NCI-H345 treated with DMSO at 0.1 percent for 48 hours (cell line): ENCODE measurements around the gene CDX1.

ENCODE experiments used
- DNase-seq: peaks from one replicate; lab custom pipeline; 2025; ENCODE audit not compliant: unreplicated experiment; lab: John Stamatoyannopoulos, UW

Gene CDX1

GRCh38 chr5:150131461-150131860, 35.1 kb upstream of the CDX1 start:
- DNase-seq: no peak

DNA sequence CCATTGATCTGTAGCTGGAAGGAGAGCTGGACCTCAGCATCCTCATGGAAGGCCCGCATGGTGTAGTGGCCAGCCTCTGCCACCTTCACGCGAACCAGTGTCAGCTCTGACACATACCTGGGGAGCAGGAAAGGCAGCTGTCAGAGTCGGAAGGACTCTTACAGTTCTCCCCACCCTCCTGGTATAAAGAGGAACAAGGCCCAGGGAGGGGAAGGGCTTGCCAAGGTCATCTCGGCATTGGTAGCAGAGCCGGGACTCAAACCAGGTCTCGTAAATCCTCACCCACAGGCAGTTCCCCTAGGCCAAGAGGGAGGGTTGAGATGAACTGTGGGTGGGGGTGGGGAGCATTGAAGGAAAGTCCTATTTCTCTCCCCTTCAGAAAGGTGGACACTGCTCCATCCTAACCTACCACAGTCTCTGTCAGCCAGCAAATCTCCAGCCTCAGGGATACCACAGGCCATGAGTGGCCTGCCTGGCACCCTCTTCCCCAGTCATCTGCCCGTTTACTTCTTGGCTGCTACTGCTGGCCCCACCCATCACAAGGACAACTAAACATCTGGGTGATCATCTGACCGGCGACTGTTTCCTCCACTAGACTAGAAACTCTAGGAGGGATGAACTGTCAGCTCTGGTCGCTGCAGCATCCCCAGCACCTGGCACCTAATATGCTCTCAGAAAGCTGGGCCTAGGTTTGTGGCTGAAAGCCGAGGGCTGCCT, 34.4 kb upstream of the CDX1 start:
- no peak for DNase-seq

- DNase-seq: no peak
Measured at GRCh38 chr5:150132740-150133139, 33.8 kb upstream of the CDX1 start.

DNA sequence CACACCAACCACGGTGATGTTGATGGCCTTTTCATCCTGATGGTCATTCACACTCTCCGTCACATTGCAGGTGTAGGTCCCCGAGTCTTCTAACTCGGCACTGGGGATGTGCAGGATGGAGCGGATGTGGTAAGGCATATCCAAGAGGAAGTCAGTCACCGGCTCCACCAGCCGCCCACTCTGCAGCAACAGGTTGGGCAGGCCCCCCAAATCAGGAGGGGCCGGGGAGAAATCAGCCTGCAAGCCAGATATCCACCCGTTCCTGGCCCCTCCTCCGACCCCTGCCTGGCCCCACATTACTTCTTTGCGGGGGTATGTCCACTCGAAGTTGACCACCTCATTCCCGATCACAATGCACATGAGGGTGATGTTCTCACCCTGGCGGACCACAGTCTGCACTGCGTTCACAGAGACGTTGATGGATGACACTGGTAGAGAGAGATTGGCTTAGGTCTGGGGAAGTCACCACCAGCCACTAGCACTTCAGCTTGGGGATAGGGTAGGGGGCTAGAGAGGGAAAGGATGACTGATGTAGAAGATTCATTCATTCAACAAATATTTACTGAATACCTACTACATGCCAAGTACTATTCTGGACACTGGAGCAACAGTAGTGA, 32.9 kb upstream of the CDX1 start:
- DNase-seq: no peak

DNA sequence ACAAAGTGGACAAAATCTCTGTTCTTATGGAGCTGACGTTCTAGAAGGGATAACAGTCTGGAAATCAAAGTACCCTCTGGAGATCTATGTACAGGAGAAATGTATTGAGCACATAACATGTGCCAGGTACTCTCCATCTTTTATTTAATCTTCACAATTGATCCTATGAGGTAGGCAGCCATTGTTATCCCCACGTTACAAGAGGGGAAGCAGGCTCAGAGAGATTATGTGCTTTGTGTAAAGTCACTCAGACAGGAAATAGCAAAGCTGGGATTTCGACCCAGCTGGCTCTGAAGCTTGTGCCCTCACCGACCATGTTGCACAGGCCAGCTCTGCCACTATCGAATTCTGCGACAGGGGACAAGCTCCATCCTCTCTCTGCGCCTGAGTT, 32.4 kb upstream of the CDX1 start:
- DNase-seq: no peak

DNA sequence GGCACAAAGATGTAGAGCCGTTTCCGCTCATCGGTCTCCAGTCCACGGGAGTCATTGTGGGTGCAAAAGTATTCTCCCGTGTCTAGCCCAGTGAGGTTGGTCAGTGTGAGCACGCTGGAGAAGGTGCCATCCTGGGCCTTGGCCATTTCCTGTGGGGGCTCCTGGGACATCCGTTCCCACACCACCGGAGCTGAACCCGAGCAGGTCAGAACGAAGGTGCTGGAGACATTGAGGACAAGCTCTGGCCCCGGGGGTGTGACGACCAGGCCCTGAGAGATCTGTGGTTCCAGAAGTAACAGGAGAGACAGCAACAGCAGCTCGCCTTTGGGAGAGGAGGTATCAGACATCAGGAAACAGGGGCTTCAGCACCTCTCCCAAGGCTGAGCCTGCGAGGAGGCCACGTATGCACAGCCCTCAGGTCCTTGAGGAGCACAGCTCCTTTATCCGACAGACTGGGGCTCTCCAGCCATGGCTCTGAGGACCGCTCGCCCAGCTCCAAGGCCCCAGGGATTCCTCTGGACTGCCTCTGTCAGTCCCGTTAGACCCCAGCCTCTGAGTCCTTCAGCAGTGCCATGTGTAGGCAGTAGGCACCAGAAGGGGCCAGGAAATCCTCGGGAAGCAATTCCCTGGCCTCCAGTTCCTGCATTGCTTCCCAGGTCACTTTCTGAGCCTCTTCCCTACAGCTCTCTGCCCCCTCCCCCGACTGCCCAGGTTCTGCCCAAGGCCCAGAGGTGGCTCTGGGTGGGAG, 30.8 kb upstream of the CDX1 start:
- DNase-seq: no peak

DNA sequence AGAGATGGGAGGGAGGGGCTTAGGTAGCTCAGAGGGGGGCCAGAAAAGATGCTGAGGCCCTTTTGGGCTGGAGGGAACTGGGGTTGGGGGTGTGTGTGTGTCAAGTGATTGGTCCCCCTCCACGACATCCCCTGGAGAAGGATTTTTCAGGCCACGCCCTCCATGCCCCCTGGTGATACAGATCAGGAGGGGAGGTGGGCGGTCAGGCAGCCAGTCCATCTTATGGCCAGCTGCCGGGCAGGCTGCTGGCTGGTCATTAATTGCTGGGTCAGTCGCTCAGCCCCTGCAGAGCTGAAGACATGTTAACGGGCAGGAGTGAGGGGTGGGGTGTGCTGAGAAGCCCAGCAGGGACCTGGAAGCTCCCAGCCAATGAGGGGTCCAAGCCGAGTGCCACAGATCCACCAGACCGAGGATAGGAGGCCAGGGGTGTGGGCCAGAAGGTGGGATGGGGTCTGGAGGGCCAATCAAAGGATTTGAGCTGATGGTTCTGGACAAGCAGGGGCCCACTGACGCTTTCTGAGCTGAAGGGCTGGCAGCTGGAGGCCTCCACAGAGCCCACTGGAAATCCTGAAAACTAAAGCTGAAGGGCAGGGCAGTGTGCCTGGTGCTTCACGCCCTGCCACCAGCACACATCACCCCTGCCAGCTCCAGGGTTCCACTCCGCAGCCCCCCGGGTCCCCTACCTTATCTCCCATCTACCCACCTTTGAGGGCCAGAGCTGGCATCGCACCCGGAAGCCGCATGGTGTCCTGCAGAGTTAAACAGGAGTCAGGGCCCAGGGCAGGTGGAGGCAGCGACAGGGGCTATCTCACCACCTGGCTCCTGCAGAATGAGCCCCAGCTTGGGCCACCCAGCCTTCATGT, 30.0 kb upstream of the CDX1 start:
- no peak for DNase-seq

DNA sequence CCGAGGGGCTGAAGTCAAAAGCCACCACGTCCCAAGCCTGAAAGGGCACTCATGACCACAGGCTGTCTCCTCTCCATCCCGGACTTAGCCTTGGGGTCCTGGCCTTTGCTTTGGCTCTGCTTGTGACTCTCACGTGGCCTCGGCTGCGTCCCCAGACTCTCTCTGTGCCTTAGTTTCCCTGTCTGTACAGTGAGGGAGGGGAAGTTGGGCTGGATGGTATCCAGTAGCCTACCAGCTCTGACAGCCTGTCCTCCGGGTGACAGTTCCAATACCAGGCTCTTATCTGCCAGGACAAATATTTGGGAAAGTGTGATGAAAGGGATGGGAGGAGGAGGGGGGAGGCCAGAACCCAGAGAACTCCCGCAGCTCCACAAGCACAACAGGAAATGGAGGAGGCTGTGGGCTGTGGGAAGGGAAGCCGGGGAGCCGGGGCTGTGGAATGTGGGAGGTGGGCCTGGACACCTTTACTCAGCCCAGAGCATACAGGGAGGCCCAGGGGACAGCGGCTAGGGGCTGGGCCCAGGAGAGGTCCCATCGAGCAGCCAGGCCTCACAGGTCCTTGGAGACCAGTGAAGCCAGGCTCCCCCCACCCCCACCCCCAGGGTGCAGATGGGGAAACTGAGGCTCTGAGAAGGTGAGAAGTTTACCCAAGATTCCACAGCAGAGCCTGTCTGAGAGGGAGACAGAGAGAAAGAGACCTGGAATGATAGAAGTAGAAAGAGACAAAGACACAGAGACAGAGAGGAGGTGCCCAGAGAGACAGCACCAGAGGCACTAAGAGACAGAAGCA, 29.2 kb upstream of the CDX1 start:
- DNase-seq: no peak

DNA sequence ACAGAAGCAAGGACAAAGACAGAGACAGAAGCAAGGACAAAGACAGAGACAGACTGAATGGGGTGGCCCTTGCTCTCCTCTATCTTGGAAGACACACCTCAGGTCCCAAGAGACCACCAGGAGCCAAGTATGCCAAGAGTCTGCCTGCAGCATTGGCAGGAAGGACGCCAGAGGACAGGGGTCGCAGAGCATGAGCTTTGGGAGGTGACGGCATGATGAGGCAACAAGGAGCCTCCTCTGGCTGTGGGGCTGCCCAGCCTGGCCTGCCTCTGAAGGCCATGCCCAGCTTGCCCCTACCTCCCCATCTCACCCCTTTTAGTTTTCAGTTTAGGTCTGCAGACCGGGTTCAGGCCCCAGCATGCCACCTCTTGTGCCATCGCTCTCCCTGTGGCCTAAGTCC, 28.6 kb upstream of the CDX1 start:
- no peak for DNase-seq

- no peak for DNase-seq
Measured at GRCh38 chr5:150138551-150139265, 27.9 kb upstream of the CDX1 start.

DNA sequence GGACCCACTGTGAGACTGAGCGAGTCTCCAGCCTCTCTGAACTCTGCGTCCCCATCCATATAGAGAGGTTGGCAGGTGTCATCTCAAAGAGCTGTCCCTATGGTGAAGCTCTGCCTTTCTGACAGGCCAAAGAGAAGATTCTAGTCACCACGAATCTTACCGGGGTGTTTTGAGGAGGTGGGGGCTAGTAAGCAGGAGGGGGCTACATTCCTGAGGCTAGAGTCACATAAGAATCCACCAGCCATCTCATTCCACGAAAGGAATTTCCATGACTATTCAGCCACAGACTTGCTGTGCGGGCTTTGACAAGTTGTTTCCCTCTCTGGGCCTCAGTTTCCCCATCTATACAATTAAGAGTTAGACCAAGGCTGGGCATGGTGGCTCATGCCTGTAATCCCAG, 27.2 kb upstream of the CDX1 start:
- DNase-seq: no peak

- no peak for DNase-seq
Measured at GRCh38 chr5:150140830-150141229, 25.7 kb upstream of the CDX1 start.

- no peak for DNase-seq
Measured at GRCh38 chr5:150141544-150142184, 24.9 kb upstream of the CDX1 start.

- no peak for DNase-seq
Measured at GRCh38 chr5:150142185-150142958, 24.2 kb upstream of the CDX1 start.

- DNase-seq: no peak
Measured at GRCh38 chr5:150142959-150143349, 23.6 kb upstream of the CDX1 start.

DNA sequence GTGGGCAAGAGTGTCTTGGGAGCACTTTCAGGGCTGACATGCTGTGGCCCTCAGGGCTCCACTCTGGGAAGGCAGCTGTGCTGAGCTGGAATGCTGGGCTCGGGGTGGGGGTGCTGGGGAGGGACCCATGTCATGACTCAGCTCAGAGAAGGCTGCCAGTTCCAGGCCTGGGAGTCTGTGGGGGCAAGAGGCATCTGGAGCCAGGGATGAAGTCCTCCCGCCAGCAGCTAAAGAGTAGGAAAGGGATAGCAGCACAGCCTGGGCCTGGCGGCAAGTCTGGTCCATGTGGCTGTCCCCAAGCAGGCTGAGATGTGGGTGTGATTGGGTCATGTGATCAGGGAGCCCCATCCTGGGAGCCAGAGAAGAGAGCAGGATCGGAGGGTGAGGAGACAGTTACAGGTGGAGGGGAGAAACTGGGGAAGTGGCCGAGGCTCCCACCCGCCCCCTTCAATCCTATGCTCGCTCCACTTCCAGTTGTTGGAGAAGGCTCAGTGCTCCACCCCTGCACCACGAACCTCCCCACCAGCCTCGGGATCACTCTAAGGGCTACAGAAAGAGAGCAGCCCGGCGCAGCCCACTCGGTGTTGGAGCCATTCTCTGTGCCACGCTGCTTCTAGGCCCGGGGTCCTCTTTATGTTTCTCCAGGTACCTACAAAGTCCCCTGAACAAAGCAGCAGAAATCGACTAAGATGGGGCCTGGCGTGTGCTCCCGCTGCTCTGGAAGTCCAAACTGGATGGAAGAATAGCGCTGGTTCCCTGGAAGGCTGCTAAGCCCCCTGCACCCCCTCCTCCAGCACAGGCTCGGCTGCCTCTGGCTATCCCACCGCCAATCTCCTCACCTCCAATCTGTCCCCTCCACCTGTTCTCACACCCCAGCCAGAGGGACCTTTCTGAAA, 23.0 kb upstream of the CDX1 start:
- DNase-seq: no peak

GRCh38 chr5:150144246-150144801, 22.3 kb upstream of the CDX1 start:
- DNase-seq: no peak
